A549 (cell line): ENCODE results near the gene ACVR1B. TPM values are rescaled to one million over a fixed set of nuclear protein-coding genes. Genes with fewer than 3 reads are reported as not detected.
A peak's percentile ranks its signal among the peaks of the same experiment; 100 is the strongest.

Source experiments
- ATOH8 ChIP-seq: fragments of 250-450 bp; sonication (Bioruptor Pico); IDR thresholded peaks from 2 replicates; pipeline ENCODE4 v1.5.0; 2020; ENCODE audit warnings: low read depth, mild to moderate bottlenecking, moderate library complexity
- BHLHE40 ChIP-seq: IDR thresholded peaks from 2 replicates; pipeline ENCODE4 v1.6.1; 2012; ENCODE audit warnings: low read depth, low read length, inconsistent platforms
- CBX2 ChIP-seq: fragments of 200-600 bp; sonication (generic); IDR thresholded peaks from 2 replicates; pipeline ENCODE4 v1.6.1; 2016; ENCODE audit warnings: low read depth, mild to moderate bottlenecking, borderline replicate concordance
- CBX8 ChIP-seq: fragments of 200-600 bp; sonication (generic); IDR thresholded peaks from 2 replicates; pipeline ENCODE4 v1.6.1; 2016
- CEBPB ChIP-seq, 2 experiments: fragments of >200 bp in 1 of 2; sonication (Bioruptor Twin) in 1 of 2; formaldehyde crosslinking in 1 of 2; IDR thresholded peaks; 2 replicates each; pipeline ENCODE4 v1.6.1; 2012 to 2016
- CHD2 ChIP-seq: fragments of 150-350 bp; IDR thresholded peaks from 2 replicates; pipeline ENCODE4 v1.6.1; 2014; ENCODE audit warnings: low read length; ENCODE audit not compliant: partially characterized antibody
- CHD4 ChIP-seq: fragments of 200-600 bp; sonication (generic); IDR thresholded peaks from 2 replicates; pipeline ENCODE4 v1.6.1; 2016; ENCODE audit warnings: antibody characterized with exemption, mild to moderate bottlenecking, borderline replicate concordance
- CTCF ChIP-seq: fragments of >200 bp; sonication (Bioruptor Twin); formaldehyde crosslinking; IDR thresholded peaks from 3 replicates; pipeline ENCODE4 v1.5.1; 2016
- E2F6 ChIP-seq: IDR thresholded peaks from 2 replicates; pipeline ENCODE4 v1.6.1; 2012; ENCODE audit warnings: low read depth, borderline replicate concordance
- EHMT2 ChIP-seq: fragments of 200-600 bp; sonication (generic); IDR thresholded peaks from 2 replicates; pipeline ENCODE4 v1.6.1; 2016; ENCODE audit warnings: antibody characterized with exemption, low read depth, mild to moderate bottlenecking, moderate library complexity
- ELK1 ChIP-seq: fragments of 150-350 bp; IDR thresholded peaks from 2 replicates; pipeline ENCODE4 v1.6.1; 2014; ENCODE audit warnings: low read depth, mild to moderate bottlenecking, low read length
- EP300 ChIP-seq, 2 experiments: fragments of >200 bp; sonication (Bioruptor Twin); formaldehyde crosslinking; IDR thresholded peaks; 2 replicates in 1 of 2; 3 replicates in 1 of 2; pipeline ENCODE4 v1.6.1; 2016 to 2017
- ESRRA ChIP-seq: fragments of 150-350 bp; IDR thresholded peaks from 2 replicates; pipeline ENCODE4 v1.6.1; 2014; ENCODE audit warnings: mild to moderate bottlenecking, low read length, borderline replicate concordance
- FOSB ChIP-seq: fragments of 250-450 bp; sonication (Bioruptor Pico); IDR thresholded peaks from 2 replicates; pipeline ENCODE4 v1.5.0; 2020; ENCODE audit warnings: mild to moderate bottlenecking, moderate library complexity
- FOSL2 ChIP-seq, 2 experiments: fragments of 450-650 bp in 1 of 2; fragments of >200 bp in 1 of 2; sonication (Bioruptor Twin) in 1 of 2; formaldehyde crosslinking; IDR thresholded peaks; 2 replicates each; pipeline versions ENCODE4 v1.5.0 to v1.6.1; 2016 to 2020; ENCODE audit warnings: mild to moderate bottlenecking in 1 of 2, moderate library complexity in 1 of 2
- GATA3 ChIP-seq: IDR thresholded peaks from 2 replicates; pipeline ENCODE4 v1.6.1; 2012; ENCODE audit warnings: borderline replicate concordance
- HDAC2 ChIP-seq: fragments of 200-600 bp; sonication (generic); IDR thresholded peaks from 2 replicates; pipeline ENCODE4 v1.6.1; 2016
- HES2 ChIP-seq: fragments of >200 bp; sonication (Bioruptor Twin); formaldehyde crosslinking; IDR thresholded peaks from 2 replicates; pipeline ENCODE4 v1.6.1; 2016
- HEYL ChIP-seq: fragments of 250-450 bp; sonication (Bioruptor Pico); IDR thresholded peaks from 2 replicates; pipeline ENCODE4 v1.8.0; 2021; ENCODE audit warnings: mild to moderate bottlenecking, moderate library complexity
- HOXA7 ChIP-seq: fragments of 250-450 bp; sonication (Bioruptor Pico); IDR thresholded peaks from 2 replicates; pipeline ENCODE4 v1.5.0; 2020; ENCODE audit warnings: mild to moderate bottlenecking, moderate library complexity
- JUN ChIP-seq, 2 experiments: fragments of >200 bp; sonication (Bioruptor Twin); formaldehyde crosslinking; IDR thresholded peaks; 2 replicates in 1 of 2; 3 replicates in 1 of 2; pipeline ENCODE4 v1.6.1; 2016 to 2017
- KDM1A ChIP-seq: fragments of 200-600 bp; sonication (generic); IDR thresholded peaks from 2 replicates; pipeline ENCODE4 v1.6.1; 2016; ENCODE audit warnings: low read depth, mild to moderate bottlenecking
- KDM5A ChIP-seq: fragments of 200-600 bp; sonication (generic); IDR thresholded peaks from 2 replicates; pipeline ENCODE4 v1.6.1; 2016; ENCODE audit warnings: antibody characterized with exemption, mild to moderate bottlenecking
- MAZ ChIP-seq: fragments of 150-350 bp; IDR thresholded peaks from 2 replicates; pipeline ENCODE4 v1.6.1; 2014; ENCODE audit warnings: antibody characterized with exemption, low read depth, low read length, borderline replicate concordance
- MYC ChIP-seq: IDR thresholded peaks from 2 replicates; pipeline ENCODE4 v1.6.1; 2012; ENCODE audit warnings: mild to moderate bottlenecking, inconsistent platforms, low read length, improper control_type of control experiment, borderline replicate concordance
- NFE2L2 ChIP-seq: fragments of 150-350 bp; conservative IDR thresholded peaks from 2 replicates; pipeline ENCODE4 v1.6.1; 2014; ENCODE audit warnings: low read length
- NPAS2 ChIP-seq: fragments of 250-450 bp; sonication (Bioruptor Pico); IDR thresholded peaks from 2 replicates; pipeline ENCODE4 v1.8.0; 2022; ENCODE audit warnings: mild to moderate bottlenecking, moderate library complexity, borderline replicate concordance
- PBX3 ChIP-seq: IDR thresholded peaks from 2 replicates; pipeline ENCODE4 v1.6.1; 2012
- POLR2AphosphoS2 ChIP-seq: conservative IDR thresholded peaks from 2 replicates; pipeline ENCODE4 v1.6.1; 2012; ENCODE audit warnings: low read length, improper control_type of control experiment, inconsistent platforms
- RAD21 ChIP-seq, 2 experiments: fragments of >200 bp in 1 of 2; sonication (Bioruptor Twin) in 1 of 2; formaldehyde crosslinking in 1 of 2; IDR thresholded peaks in 1 of 2; conservative IDR thresholded peaks in 1 of 2; 2 replicates in 1 of 2; 3 replicates in 1 of 2; pipeline ENCODE4 v1.6.1; 2012 to 2018; ENCODE audit warnings: inconsistent platforms in 1 of 2
- REST ChIP-seq: fragments of 200-600 bp; sonication (generic); IDR thresholded peaks from 2 replicates; pipeline ENCODE4 v1.6.1; 2016; ENCODE audit warnings: antibody characterized with exemption, mild to moderate bottlenecking, moderate library complexity
- ZC3H11A ChIP-seq: fragments of 450-650 bp; IDR thresholded peaks from 2 replicates; pipeline ENCODE4 v1.6.1; 2014; ENCODE audit warnings: antibody characterized with exemption, mild to moderate bottlenecking
- ZFP36 ChIP-seq: fragments of 450-650 bp; IDR thresholded peaks from 2 replicates; pipeline ENCODE4 v1.6.1; 2014; ENCODE audit warnings: borderline replicate concordance; ENCODE audit not compliant: partially characterized antibody
- polyA plus RNA-seq, 4 experiments: library from polyadenylated mRNA; depleted of rRNA in 3 of 4; stranded (reverse); fragments of >200 nt; fragmentation: RNase III in 1 of 4; extraction: RNeasy Plus Mini Kit Qiagen cat#74134 plus additional on column Dnase treatment in 1 of 4; gene quantifications; 2 replicates in 3 of 4; 3 replicates in 1 of 4; pipeline ENCODE4 v1.2.3, GENCODE V29; 2011 to 2017

ACVR1B gene
- polyA plus RNA-seq, 2 of the 4 experiments (the other 2 are of a cell fraction): 15.2 to 18.4 TPM

- no peak for TF ChIP-seq HDAC2
- TF ChIP-seq KDM1A: no peak
- TF ChIP-seq JUN (IDR thresholded peaks at IDR 0.05): peak in 1 of 2 experiments; percentile 49; a peak in 1 of 5 replicates
- peak; percentile 84; the same call in 1 of the 2 replicates for TF ChIP-seq HEYL (CRISPR knock-in tag)
- no peak for TF ChIP-seq EHMT2
- no peak for TF ChIP-seq CHD2
- TF ChIP-seq NPAS2 (CRISPR knock-in tag): no peak
- TF ChIP-seq BHLHE40: no peak
- no peak for TF ChIP-seq CEBPB (IDR thresholded peaks at IDR 0.05)
- no peak for TF ChIP-seq MYC
- no peak for TF ChIP-seq POLR2AphosphoS2
- no peak for TF ChIP-seq ZC3H11A
- no peak for TF ChIP-seq REST
- no peak for TF ChIP-seq GATA3
- TF ChIP-seq PBX3: no peak
- TF ChIP-seq FOSL2 (IDR thresholded peaks at IDR 0.05): no peak
- no peak for TF ChIP-seq FOSL2 (CRISPR knock-in tag; IDR thresholded peaks at IDR 0.05)
- no peak for TF ChIP-seq ESRRA
- no peak for TF ChIP-seq RAD21 (conservative IDR thresholded peaks at IDR 0.05 in 1 of 2, IDR thresholded peaks at IDR 0.05 in 1 of 2)
- TF ChIP-seq KDM5A: no peak
- no peak for TF ChIP-seq CTCF
- no peak; the same call in 1 of the 2 replicates for TF ChIP-seq HOXA7 (CRISPR knock-in tag)
- TF ChIP-seq ATOH8: peak; percentile 55; the same call in 1 of the 2 replicates
- TF ChIP-seq NFE2L2: no peak
- no peak for TF ChIP-seq EP300 (IDR thresholded peaks at IDR 0.05)
- TF ChIP-seq E2F6: peak; percentile 51; the same call in 1 of the 2 replicates
- no peak for TF ChIP-seq FOSB (CRISPR knock-in tag)
- no peak for TF ChIP-seq HES2
- no peak for TF ChIP-seq ELK1
- no peak for TF ChIP-seq CBX8
- no peak for TF ChIP-seq CBX2
- TF ChIP-seq ZFP36: no peak
- TF ChIP-seq CHD4: no peak
- TF ChIP-seq MAZ: no peak
These were observed 81.4 kb downstream of the ACVR1B start (continued) for GRCh38 chr12:52032804-52033445.
